HPDE6-E6E7 (cell line): ENCODE data around the gene SAMHD1.
"Not testable (repeated sequence)": the region's sequence is repeated elsewhere in the genome, so short reads cannot be mapped to it uniquely, and the experiment has no call there.

Source experiments
- DNase-seq: peaks from one replicate; pipeline ENCODE4 v3.0.0; 2011; ENCODE audit warnings: missing footprints; ENCODE audit errors: extremely low spot score

SAMHD1 gene

GRCh38 chr20:36951198-36951978 lies at the start of gene SAMHD1:
SAMHD1 (minus strand) TSS chr20:36951708; CDS start chr20:36951643, 65 bp downstream.
- DNase-seq: peak; percentile 100

- DNase-seq: not testable (repeated sequence)
Observed at GRCh38 chr20:37000171-37000570, 48.7 kb upstream of the SAMHD1 start.

GRCh38 chr20:36998652-36999051 lies 47.1 kb upstream of the SAMHD1 start:
- DNase-seq: no peak

- no peak for DNase-seq
Observed at GRCh38 chr20:36997121-36997520, 45.6 kb upstream of the SAMHD1 start.

- DNase-seq: not testable (repeated sequence)
Observed at GRCh38 chr20:36994221-36994620, 42.7 kb upstream of the SAMHD1 start.

GRCh38 chr20:36992802-36993334 lies 41.4 kb upstream of the SAMHD1 start:
- no peak for DNase-seq

GRCh38 chr20:36991703-36992102 lies 40.2 kb upstream of the SAMHD1 start:
- DNase-seq: no peak

GRCh38 chr20:36989797-36990196 lies 38.3 kb upstream of the SAMHD1 start:
- DNase-seq: no peak

- no peak for DNase-seq
Observed at GRCh38 chr20:36988494-36988966, 37.0 kb upstream of the SAMHD1 start.

GRCh38 chr20:36984257-36984638 lies 32.7 kb upstream of the SAMHD1 start:
- DNase-seq: no peak

- DNase-seq: no peak
Observed at GRCh38 chr20:36975099-36975818, 23.8 kb upstream of the SAMHD1 start.

GRCh38 chr20:36974660-36975059 lies 23.2 kb upstream of the SAMHD1 start:
- no peak for DNase-seq

- no peak for DNase-seq
Observed at GRCh38 chr20:36971103-36971502, 19.6 kb upstream of the SAMHD1 start.

GRCh38 chr20:36969478-36970186 lies 18.1 kb upstream of the SAMHD1 start:
- no peak for DNase-seq

GRCh38 chr20:36969051-36969450 lies 17.5 kb upstream of the SAMHD1 start:
- no peak for DNase-seq

- DNase-seq: no peak
Observed at GRCh38 chr20:36967636-36968035, 16.1 kb upstream of the SAMHD1 start.

GRCh38 chr20:36966965-36967364 lies 15.5 kb upstream of the SAMHD1 start:
- DNase-seq: not testable (repeated sequence)

- not testable (repeated sequence) for DNase-seq
Observed at GRCh38 chr20:36962354-36962941, 10.9 kb upstream of the SAMHD1 start.

- no peak for DNase-seq
Observed at GRCh38 chr20:36959242-36959641, 7.7 kb upstream of the SAMHD1 start.

- no peak for DNase-seq
Observed at GRCh38 chr20:36957875-36958667, 6.6 kb upstream of the SAMHD1 start.

- DNase-seq: no peak
Observed at GRCh38 chr20:36956674-36957073, 5.2 kb upstream of the SAMHD1 start.
